A204.1 (cell line): ENCODE measurements around the gene FUZ.

Experiments
- FAIRE-seq: peaks from 2 replicates; lab custom pipeline; 2012; peaks lifted over from hg19 to GRCh38; lab: Jason Lieb, UNC

FUZ gene

DNA sequence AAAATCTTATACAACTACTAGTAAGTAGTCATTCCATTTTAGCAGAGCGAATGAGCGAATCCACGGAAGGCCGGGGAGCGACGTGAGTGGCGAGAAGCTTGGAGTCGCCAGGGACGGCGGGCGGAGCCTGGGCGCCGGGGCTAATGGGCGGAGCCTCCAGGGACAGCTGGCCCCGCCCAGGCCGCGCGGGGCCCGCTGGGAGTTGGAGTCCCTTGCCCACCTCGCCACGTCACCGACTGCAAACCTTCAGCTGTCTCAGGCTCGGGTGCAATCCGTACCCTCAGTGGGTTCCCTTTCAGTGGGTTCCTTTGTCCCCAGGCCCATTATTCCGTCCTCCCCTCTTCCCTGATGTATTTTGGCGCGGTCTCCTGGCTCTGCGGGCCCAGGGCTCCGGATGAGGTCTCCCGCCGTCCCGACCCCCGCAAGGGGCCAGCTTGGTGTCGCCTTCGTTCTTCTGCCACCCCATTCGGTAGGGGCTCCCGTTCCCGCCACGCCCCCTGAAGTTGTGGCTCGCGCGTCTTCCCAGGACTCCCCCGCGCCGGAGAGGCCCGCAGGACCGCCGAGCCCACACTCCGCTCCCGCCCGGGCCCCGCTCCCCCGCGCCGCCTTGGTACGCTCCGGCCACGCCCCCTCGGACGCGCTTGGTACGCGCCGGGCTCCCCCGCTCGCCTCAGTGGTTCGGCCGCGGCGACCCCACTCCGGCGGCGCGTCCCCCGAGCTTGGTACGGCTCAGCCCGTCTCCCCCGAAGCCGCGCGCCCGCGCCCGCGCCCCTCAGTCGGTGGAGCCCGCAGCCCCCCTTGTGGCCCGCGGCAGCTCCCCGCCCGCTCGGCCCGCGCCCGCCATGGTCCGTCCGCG lies 37.6 kb upstream of the FUZ start, which contains the start of gene PTOV1:
TSS of gene PTOV1 (plus strand) at position 673 of the 856 bp plus-strand sequence.
- no peak for FAIRE-seq

DNA sequence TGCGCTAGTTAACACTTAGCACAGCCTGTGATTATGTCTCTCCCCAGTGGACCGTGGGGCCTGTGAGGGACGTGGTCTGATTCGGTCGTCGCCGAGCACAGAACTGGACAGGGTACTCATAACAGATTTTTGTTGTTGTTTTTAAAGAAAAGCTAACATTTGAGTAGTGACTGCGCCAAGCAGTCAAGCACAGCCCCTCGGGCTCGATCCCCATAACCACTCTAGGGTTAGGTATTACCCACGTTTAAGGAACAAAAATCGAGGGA lies 37.1 kb upstream of the FUZ start:
- FAIRE-seq = no peak

DNA sequence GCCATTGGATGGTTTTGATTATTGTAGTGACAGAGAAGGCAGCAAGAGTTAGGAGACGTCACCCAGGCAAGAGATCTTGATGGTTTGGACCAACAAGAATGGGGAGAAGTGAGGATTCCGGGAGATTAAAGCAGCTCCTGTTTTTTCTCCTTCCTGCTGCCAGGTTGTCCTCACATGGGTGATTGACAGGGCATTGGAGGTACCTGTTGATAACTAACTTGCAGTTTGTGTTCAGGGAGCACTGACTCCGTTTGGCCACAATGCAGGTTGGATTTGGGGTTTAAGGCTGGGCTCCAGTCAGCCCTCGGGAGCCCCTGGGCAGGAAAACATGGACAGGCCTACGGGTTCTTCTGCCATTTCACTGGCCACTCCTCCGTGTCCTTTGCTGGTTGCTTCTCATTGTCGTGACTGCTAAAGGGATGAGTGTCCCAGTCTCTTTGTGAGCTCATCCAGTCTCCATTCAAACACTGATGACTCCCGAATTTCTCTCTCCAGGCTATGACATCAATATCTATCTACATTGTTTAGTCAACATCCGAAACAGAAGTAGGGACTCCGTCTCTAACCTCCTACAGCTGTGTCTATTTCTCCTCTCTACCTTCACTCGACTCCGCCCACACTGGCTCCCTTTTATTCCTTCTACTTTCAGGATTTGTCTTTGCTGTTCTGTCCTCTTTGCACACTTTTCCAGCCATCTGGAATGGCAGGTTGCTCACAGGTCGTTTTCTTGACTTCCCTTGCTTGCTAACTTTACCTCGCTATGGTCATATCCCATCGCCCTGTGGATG lies 36.5 kb upstream of the FUZ start:
- FAIRE-seq = no peak

DNA sequence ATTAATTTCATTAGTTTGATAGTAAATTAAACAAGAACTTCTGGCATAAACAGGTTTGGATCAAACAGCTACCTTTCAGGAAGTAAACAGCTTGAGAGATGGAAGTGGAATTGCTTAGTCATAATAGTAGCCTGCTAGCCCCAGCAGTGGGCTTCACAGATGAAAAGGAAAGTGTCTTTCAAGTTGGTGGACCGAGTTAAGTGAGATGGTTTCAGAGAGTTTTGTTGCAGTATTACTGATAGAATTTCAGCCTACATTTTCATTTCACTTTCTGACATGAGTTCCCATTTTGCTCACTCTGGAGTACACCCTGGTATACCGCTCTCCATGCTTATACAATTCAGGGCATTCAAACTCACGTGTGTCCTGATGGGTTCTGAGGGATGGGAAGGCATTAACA lies 35.8 kb upstream of the FUZ start:
- no peak for FAIRE-seq

DNA sequence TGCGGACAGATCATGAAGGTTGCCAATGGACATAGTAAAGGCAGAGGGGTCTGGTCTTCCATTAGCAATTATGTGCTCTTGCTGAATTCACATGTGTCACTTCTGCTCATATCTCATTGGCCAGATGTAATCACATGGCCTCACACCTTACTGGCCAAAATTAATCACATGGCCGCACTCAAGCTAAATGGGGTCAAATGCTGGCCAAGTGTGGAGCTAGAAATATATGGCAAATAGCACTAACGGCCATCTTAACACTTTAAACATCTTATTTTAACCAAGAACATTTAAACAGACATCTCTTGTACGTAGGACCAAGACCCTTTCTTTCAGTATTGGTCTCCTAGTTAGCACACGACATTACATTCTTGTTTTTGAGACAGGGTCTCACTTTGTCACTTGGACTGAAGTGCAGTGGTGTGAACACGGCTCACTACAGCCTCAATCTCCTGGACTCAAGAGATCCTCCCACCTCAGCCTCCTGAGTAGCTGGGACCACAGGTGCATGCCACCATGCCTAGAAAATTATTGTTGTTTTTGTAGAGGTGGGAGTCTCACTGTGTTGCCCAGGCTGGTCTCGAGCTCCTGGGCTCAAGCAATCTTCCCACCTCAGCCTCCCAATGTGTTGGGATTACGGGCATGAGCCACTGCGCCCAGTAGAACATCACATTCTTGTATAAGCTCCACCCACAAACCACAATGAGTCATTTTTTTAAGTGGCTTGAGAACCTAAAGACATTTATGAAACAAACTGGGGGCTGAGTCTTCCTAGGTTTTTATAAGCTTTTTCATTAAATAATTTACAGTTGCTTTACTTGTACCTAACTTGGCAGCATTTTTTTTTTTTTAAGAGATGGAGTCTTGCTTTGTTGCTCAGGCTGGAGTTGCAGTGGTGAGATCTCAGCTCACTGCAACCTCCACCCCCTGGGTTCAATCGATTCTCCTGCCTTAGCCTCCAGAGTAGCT lies 34.9 kb upstream of the FUZ start:
- FAIRE-seq = no peak

DNA sequence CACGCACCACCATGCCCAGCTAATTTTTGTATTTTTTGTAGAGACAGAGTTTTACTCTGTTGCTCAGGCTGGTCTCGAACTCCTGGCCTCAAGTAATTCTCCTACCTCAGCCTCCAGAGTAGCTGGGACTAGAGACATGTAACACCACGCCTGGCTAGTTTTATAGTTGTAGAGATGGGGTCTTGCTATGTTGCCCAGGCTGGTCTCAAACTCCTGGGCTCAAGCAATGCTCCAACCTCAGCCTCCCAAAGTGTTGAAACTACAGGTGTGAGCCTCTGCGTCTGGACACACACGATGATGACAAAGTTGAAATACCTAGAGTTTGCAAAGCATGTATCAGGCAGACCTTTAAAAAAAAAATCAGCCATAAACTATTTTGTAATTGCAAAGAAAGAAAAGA lies 33.3 kb upstream of the FUZ start:
- FAIRE-seq = no peak

DNA sequence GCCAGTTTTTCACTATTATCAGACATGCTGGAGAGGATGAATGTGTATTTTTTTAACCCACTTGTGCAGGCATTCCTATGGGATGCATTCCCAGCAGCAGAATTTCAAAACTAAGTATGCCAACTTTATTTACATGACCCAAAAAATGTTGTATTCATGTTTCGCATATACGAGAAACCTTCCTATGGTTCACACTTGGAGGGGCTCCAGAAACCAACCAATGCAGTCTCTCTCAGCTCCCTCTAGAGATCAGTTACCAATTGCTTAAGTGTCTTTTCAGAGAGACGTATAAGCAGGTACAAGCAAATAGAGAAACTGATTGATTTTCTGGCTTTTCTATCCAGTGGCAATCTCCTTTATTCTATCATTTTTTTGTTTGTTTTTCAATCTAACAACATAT lies 32.3 kb upstream of the FUZ start:
- no peak for FAIRE-seq

DNA sequence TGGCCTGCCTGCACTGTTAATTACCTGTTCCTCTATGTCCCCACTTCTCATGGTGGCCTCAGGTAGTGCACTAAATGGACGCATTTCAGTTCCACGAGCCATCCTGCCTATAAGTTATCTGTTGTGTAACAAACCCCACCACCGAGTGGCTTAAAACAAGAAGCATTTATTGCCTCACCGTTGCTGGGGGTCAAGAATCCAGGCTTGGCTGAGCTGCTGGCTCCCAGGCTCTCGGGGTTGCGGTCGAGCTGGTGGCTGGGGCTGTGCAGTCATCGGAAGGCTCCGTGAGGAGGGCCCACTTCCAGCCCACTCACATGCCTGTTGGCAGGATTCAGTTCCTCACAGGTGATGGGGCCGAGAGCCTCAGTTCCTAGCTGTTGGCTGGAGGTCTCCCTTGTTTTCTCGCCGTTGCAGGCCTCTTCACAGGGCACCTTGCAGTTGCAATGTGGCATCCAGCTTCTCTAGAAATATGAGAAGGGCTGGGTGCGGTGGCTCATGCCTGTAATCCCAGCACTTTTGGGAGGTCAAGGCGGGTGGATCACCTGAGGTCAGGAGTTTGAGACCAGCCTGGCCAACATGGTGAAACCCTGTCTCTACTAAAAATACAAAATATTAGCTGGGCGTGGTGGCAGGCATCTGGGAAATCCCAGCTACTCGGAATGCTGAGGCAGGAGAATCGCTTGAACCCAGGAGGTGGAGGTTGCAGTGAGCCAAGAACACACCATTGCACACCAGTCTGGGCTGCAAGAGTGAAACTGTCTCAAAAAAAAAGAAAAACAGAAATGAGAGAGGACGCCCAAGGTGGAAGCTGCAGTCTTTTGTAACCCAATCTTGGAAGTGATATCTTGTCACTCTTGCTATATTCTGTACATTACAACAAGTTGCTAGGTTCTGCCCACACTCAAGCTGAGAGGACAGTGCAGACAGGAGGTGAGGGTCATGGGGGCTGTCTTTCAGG lies 31.3 kb upstream of the FUZ start:
- no peak for FAIRE-seq

DNA sequence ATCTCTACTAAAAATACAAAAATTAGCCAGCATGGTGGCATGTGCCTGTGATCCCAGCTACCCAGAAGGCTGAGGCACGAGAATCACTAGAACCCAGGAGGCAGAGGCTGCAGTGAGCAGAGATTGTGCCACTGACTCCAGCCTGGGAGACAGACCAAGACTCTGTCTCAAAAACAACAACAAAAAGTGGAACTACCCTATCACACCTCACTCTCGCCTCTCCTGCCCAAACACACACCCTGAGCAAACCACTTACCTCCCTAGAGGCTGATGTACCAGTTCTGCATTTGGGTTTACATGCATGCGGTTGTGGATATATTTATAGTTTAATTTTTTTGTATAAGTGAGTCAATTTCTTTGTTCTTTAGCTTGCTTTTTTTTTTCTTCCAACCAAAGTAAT lies 30.2 kb upstream of the FUZ start:
- no peak for FAIRE-seq

DNA sequence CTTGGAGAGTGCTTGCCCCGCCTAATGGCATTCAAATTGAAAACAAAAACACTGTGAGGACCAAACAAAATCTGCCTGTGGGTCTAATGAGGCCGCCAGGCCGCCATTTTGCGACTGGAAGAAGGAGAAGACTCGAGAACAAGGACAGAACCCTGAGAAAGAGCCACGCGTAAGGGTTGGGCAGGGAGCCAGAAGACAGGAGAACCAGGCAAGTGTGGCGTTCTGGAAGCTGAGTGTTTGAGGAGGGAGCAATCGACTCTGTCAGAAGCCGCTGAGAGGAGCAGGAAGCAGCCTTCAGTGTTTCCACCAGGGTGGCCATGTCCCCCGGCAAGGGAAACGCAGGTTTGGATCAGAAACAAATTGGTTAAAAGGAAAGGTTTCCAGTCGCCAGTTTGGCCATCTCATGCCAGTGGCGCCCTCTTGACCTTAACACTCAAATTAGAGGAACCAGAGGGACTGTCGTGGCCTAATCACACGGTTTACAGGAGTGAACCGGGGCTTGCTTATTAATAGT lies 27.7 kb upstream of the FUZ start:
- FAIRE-seq = no peak

DNA sequence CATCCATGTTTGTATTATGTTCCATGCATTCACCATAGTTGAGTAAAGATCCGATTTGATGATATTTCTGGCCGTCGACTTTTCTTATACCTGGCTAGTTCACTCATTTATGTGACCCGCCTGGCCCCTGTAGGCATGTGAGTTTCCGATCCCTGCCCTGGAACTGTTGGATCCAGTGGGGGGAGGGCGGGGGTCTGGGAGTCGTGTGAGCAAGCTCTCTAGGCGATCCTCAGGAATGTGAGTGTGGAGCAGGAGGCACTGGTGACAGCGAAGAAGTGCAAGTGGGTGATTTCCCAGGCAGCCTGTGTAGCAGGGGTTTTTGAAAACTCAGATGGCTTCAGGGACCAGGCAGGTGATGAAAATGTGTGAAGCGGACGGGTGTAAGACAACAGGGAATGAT lies 27.2 kb upstream of the FUZ start:
- no peak for FAIRE-seq

DNA sequence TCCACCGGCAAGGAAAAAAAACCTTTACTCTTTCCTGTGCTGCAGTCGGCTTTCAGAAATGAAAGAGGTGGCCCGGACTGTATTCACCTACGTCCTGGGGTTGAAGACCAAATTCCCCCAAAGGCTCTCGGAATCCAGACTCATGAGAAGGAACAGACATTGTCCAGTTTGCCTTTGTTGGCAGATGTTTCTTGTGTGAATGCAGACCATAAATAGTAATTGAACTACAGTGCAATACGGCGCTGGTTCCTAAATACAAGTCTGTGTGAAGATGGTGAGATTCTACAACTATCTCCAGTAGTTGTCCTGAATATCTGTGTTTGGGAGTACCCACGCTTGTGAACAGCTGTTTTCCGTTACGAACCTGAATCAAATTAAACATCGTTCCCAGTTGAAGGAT lies 26.6 kb upstream of the FUZ start:
- no peak for FAIRE-seq

DNA sequence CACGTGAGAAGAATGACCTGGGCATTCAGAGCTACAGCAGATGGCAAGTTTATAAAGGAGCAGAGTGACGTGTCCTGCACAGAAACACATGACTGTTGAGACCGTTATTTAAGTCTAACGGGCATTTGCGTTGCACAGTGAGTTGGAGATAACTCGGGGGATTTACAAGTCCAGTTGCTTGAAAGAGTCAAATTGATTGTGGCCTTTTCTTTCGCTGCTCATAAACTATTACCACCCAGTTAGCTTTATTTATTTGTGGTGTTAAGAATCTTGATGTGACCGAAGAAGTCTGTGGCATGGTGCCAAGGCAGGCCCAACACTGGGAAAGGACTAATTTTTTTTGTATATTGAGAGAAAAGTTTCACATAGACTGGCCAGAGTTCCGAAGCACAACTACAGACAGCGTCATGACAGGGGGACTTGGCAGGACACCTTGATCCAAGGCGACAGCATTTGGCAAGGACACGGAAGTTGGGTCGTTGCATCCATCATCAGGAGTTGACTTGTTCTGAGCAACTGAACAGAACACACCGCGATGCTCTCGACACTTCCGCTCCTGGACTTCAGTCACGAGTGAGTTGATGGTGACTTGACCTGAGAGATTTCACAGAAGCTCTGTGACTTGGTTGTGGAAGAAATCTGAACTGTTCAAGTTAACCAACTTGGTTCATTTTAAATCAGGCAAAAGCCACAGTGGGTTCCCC lies 25.9 kb upstream of the FUZ start:
- no peak for FAIRE-seq

DNA sequence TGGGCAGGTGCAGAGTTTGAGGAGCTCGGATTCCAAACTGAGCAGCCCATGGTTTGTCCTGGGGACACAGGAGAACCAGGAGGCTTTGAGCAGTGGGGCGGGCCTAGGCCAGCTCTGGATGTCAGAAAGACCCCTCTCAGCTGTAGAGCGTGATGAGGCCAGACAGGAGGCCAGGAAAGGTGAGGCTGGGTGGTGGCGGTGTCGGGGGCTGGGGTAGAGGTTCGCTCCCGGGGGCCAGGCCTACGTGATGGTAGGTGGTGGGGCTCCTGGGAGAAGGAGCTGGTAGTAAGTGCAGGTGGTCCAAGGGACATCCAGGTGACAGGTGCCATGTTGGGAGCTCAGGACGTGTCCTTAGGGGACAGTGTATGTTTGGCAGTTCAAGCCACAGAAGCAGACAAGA lies 24.3 kb upstream of the FUZ start:
- FAIRE-seq = no peak

DNA sequence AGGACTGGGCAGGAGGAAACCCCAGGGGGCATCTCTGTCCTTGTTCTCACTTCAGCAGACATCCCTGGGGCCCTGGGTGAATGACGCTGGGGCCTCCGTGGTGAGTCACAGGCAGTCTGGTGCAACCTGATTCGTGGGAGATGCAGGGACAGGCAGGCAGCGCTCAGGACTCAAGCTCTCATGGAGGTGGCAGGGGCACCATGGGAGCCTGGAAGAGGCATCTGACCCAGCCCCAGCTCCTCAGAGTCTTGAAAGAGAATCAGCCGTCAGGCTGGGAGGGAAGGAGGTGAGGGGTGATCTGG lies 23.9 kb upstream of the FUZ start:
- FAIRE-seq = no peak

DNA sequence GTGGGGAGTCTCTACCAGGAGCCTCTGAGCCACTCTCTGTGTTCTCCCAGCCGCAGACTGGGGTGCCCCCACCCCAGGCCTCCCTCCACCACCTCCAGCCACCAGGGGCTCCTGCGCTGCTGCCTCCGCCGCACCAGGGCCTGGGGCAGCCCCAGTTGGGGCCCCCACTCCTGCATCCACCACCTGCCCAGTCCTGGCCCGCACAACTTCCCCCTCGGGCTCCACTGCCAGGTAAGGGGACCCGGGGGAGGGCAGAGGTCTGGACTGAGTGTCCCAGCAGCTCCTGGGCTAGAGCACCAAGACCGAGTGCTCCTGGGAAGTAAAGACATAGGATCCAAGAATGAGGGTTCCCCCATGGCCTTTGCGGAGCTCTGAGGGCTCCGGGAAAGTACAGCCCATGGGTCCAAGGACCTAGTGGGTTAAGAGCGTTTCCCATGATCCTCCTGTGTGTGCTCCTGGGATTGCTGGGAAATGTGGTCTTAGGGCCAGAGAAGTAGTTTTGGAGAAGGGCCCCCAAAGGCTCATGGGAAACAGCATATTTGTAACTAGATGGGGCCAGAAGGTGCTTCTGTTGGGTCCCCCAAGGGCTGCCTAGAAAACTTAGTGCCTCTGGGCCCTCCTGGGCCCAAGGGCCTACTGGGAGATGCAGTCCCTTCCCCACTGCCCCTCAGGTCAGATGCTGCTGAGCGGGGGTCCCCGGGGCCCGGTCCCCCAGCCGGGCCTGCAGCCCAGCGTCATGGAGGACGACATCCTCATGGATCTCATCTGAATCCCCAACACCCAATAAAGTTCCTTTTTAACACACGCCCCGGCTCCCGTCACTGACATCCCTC lies 23.3 kb upstream of the FUZ start:
- FAIRE-seq = no peak

DNA sequence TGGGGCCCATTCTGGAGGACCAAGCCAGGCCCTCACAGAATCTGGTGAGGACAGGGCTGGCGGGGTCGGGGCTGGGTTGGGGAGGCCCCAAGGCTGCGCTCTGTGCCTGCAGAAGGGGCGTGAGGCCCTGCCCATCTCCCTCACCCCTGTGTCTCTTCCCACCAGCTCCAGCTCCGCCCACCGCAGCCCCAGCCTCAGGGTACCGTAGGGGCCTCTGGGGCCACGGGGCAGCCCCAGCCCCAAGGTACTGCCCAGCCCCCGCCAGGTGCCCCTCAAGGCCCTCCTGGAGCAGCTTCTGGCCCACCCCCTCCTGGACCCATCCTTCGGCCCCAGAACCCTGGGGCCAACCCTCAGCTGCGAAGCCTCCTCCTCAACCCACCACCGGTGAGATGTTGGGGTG lies 22.5 kb upstream of the FUZ start:
- no peak for FAIRE-seq

DNA sequence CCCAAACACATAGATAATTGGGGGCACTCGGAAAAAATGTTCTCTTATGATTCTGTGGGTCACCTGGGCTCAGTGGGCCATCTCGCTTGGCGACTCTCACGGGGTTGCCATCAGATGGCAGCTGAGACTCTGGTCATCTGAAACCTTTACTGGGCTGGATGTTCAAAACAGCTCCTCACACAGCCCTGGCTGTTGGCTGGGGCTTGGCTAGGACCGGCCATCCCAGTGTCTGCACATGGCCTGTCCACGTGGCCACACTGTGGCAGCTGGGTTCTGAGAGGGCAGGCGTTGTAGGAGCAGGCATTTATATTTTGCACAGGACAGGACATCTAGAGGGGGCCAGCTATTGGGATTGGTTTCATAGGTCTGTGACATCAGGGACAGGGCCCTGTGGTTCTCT lies 20.5 kb upstream of the FUZ start:
- no peak for FAIRE-seq

DNA sequence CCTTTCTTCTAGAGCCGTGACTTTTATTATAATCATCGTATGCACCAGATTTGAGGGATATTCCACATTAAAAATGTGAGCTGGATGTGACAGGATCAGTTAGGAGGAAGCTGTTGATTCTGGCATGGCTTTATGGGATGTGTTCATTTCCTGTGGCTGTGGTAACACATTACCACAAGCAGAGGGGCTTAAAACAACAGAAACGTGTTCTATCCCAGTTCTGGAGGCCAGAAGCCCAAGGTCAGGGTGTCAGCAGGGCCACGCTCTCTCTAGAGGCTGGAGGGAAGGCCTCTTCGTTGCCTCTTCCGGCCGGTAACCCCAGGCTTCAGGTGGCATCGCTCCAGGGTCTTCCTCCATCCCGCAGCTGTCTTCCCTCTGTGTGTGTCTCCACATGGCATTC lies 19.5 kb upstream of the FUZ start:
- FAIRE-seq = no peak

DNA sequence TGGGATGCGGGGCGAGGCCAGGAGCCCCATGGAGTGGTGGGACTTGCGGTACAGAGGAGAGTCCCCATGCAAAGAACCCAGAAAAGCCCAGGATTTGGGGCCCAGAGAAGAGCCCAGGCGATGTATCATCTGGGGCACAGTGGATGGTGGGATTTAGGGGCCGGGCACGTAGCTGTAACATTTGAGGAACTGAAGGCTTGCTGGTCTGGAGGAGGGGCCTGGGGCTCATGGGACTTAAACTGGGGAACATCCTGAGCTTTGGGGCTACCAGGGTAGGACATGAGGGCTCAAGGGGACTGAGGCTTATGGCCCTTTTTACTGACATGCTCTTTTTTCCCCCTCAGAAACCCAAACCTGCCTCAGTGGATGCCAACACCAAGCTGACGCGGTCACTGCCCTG lies 18.5 kb upstream of the FUZ start:
- FAIRE-seq = no peak
